Kidney glomerular epithelial cell (primary cell): ENCODE data around the gene RNF41.
"Not testable (repeated sequence)": the region's sequence is repeated elsewhere in the genome, so short reads cannot be mapped to it uniquely, and the experiment has no call there.

Experiments
- DNase-seq: peaks from one replicate; lab custom pipeline; 2025; lab: John Stamatoyannopoulos, UW

Gene RNF41

GRCh38 chr12:56208006-56208405, 13.7 kb downstream of the RNF41 start:
- no peak for DNase-seq

- no peak for DNase-seq
Measured at GRCh38 chr12:56206452-56207166, 15.1 kb downstream of the RNF41 start.

DNA sequence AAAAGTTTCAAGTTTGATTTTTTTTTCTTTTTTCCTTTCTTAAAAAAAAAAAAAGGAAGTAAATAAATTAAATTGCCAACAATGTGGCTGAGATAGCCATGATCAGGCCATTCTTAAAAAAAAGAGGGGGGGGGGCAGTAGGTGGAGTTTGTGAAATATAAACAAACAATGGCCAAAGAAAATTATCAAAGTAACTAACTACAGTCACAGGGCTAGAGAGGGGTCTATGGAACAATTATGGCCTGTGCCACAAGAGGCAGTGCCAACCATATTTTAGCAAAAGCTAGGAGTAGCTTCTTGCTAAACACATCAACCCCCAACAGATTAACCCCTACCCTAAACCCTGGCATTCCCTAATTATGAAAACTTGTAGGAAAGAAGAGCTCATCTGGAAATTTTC, 16.3 kb downstream of the RNF41 start:
- DNase-seq, result no peak

DNA sequence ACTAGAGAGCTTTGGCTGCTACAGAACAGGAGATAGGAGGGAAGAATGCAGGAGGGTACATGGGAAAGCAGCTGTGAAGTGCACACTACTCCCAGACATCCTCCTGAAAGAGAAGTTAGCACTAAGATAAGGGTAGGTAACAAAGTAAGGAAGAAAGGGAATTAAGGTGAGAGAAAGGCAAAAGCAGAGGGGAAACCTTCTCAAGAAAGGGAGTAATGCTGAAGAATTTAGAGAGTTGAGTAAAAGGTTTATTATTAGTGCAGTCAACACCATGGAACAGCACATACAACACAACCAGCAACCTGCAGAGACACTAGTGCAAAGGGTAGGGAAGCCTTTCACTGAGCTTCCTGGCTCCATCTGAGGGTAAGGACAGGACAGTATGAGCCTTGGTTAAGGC, 17.4 kb downstream of the RNF41 start:
- DNase-seq, result no peak

GRCh38 chr12:56202838-56203237, 18.9 kb downstream of the RNF41 start:
- no peak for DNase-seq

GRCh38 chr12:56202366-56202765, 19.4 kb downstream of the RNF41 start:
- DNase-seq, result no peak

- no peak for DNase-seq
Measured at GRCh38 chr12:56198836-56199235, 22.9 kb downstream of the RNF41 start.

DNA sequence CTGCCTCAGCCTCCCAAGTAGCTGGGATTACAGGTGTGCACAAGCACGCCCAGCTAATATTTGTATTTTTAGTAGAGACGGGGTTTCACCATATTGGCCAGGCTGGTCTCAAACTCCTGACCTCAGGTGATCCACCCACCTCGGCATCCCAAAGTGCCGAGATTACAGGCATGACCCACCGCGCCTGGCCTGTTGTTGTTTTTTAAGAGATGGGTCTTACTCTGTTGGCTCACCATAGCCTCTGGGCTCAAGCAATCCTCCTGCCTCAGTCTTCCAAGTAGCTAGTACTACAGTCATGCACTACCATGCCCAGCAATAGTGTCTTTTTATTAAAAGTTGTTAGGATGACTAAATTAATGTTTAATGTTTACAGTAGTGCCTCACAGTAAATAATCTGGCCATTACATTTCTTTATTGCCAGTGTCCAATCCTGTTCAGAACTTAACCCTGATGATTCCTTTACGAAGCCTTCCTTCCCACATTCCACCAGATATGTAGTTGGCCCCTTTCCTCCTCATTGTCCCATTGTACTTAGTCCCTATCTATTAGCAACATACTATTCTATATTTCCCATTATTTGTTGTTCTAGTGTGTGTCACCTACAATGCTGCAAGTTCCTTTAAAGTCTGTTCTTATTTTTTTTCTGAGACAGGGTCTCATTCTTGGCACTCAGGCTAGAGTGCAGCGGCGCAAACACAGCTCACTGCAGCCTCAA, 23.6 kb downstream of the RNF41 start:
- DNase-seq, result no peak

DNA sequence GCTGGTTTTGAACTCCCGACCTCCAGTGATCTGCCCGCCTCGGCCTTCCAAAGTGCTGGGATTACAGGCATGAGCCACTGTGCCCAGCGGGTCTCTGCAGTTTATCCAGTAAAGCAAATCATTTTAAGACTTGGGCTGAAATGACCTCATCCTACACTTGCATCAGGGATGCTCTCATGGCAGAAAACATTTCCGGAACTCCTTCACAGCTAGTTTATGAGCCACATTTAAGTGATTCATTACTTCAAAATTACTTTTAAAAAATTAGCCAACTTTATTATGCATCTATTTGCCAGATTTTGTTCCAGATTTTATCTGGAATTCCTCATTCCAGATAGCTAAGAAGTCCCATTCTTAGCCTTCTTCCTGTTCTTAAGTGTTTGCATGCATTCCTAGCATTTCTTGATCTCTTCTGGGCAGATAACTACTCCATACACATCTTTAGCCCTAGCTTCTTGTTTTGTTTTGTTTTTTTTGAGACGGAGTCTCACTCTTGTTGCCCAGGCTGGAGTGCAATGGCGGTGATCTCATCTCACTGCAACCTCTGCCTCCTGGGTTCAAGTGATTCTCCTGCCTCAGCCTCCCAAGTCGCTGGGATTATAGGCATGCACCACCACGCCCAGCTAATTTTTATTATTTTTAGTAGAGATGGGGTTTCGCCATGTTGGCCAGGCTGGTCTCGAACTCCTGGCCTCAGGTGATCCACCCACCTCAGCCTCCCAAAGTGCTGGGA, 24.7 kb downstream of the RNF41 start:
- DNase-seq, result not testable (repeated sequence)

GRCh38 chr12:56193025-56193578, 28.6 kb downstream of the RNF41 start:
- DNase-seq, result peak; percentile 74

- no peak for DNase-seq
Measured at GRCh38 chr12:56192582-56192981, 29.1 kb downstream of the RNF41 start.

DNA sequence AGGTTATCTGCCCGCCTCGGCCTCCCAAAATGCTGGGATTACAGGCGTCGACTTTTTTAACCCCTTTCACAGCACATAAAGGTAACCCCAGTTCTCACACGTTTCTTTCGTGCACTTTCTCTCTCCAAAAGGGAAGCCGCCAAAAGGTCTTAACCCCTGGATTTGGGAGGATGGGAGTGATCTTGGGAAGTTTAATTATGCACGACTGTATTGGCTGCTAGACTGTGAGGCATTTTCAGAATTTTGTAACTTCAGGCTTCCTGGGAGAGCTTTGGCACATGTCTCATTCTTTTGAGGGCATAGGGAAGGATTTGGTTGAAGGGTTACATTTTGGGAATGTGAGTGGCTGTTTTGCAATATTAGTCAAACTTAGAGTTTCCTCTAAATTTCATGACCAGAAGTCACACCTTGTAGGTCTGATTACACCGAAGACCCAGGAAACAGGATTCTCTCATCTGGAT, 31.0 kb downstream of the RNF41 start:
- DNase-seq, result no peak

GRCh38 chr12:56189918-56190694, 31.6 kb downstream of the RNF41 start:
- DNase-seq, result peak; percentile 78

DNA sequence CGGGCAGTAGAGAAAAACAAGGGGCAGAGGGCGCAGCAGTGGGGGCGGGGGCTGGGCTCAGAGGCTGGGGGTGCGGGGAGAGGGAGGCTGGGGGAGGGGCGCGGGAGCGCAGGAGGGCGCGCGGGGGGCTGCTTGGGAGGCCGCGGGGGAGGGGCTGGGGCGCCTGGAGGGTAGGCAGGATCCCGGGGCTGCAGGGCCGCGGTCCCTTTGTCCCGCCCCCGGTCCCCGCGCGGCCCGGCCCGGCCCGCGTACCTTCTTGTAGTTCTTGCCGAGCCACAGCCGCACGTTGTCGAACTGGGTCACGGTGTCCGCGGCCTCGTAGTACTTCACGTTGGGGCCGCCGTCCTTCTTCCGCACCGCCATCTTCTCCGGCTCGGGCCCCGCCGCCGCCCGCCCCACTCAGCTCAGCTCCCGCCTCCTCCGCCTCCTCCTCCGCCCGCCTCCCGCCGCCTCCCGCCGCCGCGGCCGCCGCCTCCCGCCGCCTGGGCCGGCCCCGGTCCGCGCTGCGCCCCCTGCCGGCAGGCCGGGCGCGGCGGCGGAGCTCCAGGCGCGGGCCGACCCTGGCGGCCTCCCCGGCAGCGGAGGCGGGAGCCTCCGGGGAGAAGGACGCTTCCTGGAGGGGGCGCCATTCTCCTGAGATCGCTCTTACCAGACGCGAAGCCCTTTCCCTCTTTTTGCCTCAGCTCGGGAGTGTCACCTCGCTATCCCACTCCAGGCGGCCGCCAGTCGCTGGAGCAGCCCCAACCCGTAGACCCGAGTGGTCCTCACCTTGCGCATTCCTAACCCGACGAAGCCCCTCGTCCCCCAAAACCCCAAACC, 32.4 kb downstream of the RNF41 start, which contains the start of gene SMARCC2:
TSS of gene SMARCC2 (minus strand) at position 385 of the 819 bp plus-strand sequence. CDS start at position 363, 22 bp downstream.
- peak; percentile 67 for DNase-seq

DNA sequence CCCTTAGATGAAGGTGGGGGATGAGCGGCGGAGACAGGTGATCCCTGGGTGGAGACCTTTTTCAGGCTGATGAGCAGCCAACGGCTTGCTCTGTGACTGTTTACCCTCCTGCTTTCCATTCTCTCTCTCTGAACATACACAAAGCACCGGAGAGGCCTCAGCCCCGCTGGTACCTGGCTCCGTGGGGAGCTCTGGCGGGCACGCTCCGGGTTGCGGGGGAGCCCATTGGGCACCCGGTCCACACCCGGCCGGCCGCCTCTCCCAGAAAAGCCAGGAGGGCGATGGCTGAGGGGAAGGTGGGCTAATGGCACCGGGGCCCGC, 33.0 kb downstream of the RNF41 start:
- no peak for DNase-seq

- DNase-seq, result no peak
Measured at GRCh38 chr12:56188131-56188777, 33.5 kb downstream of the RNF41 start.

DNA sequence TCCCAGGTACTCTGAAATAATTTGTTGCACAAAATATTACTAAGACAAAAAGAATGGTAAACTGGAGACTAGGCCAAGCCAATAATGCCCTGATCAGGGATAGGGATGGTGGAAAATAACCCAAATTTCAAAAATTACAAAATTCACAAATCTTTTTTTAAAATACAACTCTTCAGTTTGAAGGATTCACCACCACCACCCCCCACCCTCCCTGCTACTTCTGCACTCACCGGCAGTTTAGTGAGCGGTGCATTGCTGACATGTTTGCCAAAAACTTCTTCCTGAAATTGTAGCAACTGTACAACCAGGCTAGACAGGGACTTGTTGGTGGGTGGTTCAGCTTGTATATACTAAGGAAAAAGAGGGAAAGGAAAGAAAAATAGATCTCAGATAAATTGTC, 34.8 kb downstream of the RNF41 start:
- no peak for DNase-seq

GRCh38 chr12:56178347-56178746, 43.4 kb downstream of the RNF41 start:
- no peak for DNase-seq

GRCh38 chr12:56172839-56173238, 48.9 kb downstream of the RNF41 start:
- no peak for DNase-seq

DNA sequence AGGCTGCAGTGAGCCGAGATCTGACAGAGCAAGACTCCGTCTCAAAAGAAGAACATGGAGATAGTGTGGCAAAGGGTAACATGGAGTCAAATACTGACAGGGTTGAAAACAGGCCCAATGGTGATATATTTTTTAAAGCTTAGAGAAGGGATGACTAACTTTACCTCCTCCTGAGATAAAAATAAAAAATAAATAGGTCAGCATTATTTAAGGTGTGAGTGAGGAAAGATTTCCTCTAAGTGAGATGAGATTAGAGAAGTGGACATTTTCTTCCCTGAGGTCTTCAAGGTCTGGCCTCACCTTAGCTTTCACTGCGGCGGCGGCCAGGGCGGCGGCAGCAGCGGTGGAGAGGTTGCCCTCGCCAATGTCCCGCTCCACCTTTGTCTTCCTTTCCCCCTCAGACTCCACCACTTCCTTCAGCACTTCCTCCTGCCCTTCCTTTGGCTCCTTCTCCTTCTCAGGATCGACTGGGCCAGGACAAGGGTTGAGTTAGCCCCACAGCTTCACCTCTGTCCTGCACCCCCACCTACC, 52.4 kb downstream of the RNF41 start:
- DNase-seq, result no peak
